ENCODE data around the gene GEMIN7. TPM values are rescaled to one million over a fixed set of nuclear protein-coding genes. Genes with fewer than 3 reads are reported as not detected.

The GEMIN7 gene
- total and polyA plus RNA-seq, 2 of the 13 experiments (the other 11 are each of a cell fraction or from before 2014, with no cell fraction given) = 24.1 to 30.6 TPM

DNA sequence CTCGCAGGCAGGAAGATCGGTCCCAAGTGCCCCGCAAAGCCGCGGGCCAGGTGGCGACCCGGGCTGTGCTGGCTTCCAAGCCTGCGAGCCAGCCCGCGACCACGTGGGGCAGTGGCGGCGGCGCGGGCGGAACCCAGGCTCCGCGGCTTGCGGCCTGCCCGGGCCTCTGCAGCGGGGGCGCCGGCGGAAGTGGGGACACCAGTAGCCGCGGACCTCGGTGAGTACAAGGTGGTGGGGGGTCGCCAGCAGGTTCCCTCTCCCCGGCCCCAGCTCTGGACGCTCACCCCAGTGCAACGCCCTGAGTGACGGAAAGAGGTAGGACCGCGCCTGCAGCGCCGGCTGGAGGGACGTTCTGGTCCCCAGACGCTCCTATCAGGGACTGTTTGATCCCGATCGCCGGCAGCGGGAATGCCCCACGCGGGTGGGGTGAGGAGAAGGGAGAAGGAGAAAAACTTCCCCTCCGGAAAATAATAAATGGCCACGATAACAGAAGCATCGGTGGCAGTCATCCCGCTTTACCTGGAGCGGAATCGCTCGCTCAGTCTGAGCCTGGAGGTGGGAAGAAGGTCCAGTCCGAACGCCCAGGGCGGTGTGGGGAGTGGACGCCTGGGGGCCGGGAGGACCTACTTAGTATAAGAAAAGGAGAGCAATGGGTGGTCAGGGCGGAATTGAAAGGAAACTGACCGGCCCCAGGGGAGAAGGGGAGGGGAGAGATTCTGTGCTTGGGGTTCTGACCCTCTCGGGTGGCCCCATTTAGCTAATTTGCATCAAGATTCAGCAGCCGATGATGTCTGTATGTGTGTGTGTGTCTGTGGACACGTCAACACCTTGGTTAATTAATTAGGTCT is at the start of gene GEMIN7 (continued):
- TF ChIP-seq, protein P1, sequence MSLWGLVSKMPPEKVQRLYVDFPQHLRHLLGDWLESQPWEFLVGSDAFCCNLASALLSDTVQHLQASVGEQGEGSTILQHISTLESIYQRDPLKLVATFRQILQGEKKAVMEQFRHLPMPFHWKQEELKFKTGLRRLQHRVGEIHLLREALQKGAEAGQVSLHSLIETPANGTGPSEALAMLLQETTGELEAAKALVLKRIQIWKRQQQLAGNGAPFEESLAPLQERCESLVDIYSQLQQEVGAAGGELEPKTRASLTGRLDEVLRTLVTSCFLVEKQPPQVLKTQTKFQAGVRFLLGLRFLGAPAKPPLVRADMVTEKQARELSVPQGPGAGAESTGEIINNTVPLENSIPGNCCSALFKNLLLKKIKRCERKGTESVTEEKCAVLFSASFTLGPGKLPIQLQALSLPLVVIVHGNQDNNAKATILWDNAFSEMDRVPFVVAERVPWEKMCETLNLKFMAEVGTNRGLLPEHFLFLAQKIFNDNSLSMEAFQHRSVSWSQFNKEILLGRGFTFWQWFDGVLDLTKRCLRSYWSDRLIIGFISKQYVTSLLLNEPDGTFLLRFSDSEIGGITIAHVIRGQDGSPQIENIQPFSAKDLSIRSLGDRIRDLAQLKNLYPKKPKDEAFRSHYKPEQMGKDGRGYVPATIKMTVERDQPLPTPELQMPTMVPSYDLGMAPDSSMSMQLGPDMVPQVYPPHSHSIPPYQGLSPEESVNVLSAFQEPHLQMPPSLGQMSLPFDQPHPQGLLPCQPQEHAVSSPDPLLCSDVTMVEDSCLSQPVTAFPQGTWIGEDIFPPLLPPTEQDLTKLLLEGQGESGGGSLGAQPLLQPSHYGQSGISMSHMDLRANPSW (CRISPR knock-in tag; IDR thresholded peaks at IDR 0.05; ENCODE audit: borderline replicate concordance) = no peak; the same call in 1 of the 2 replicates
- TF ChIP-seq SMYD3 (CRISPR knock-in tag; IDR thresholded peaks at IDR 0.05) (peak; percentile 76; the same call in 1 of the 2 replicates), ZNF253 (CRISPR knock-in tag; IDR thresholded peaks at IDR 0.05; ENCODE audit: borderline replicate concordance) (peak; percentile 82; the same call in 1 of the 2 replicates), RAD51 (IDR thresholded peaks at IDR 0.05; ENCODE audit: borderline replicate concordance) (no peak), SALL1 (CRISPR knock-in tag; IDR thresholded peaks at IDR 0.05) (peak; percentile 87), ZBTB7B (CRISPR knock-in tag; IDR thresholded peaks at IDR 0.05) (peak; percentile 81), SMAD9 (CRISPR knock-in tag; IDR thresholded peaks at IDR 0.05) (no peak), ZNF557 (CRISPR knock-in tag; IDR thresholded peaks at IDR 0.05) (peak; percentile 76; the same call in 1 of the 2 replicates), FOXJ3 (CRISPR knock-in tag; IDR thresholded peaks at IDR 0.05; ENCODE audit: borderline replicate concordance) (peak; percentile 54; the same call in 1 of the 2 replicates), CREM (IDR thresholded peaks at IDR 0.05) (no peak), CREM (CRISPR knock-in tag; IDR thresholded peaks at IDR 0.05) (no peak)
- TF ChIP-seq, protein P2, sequence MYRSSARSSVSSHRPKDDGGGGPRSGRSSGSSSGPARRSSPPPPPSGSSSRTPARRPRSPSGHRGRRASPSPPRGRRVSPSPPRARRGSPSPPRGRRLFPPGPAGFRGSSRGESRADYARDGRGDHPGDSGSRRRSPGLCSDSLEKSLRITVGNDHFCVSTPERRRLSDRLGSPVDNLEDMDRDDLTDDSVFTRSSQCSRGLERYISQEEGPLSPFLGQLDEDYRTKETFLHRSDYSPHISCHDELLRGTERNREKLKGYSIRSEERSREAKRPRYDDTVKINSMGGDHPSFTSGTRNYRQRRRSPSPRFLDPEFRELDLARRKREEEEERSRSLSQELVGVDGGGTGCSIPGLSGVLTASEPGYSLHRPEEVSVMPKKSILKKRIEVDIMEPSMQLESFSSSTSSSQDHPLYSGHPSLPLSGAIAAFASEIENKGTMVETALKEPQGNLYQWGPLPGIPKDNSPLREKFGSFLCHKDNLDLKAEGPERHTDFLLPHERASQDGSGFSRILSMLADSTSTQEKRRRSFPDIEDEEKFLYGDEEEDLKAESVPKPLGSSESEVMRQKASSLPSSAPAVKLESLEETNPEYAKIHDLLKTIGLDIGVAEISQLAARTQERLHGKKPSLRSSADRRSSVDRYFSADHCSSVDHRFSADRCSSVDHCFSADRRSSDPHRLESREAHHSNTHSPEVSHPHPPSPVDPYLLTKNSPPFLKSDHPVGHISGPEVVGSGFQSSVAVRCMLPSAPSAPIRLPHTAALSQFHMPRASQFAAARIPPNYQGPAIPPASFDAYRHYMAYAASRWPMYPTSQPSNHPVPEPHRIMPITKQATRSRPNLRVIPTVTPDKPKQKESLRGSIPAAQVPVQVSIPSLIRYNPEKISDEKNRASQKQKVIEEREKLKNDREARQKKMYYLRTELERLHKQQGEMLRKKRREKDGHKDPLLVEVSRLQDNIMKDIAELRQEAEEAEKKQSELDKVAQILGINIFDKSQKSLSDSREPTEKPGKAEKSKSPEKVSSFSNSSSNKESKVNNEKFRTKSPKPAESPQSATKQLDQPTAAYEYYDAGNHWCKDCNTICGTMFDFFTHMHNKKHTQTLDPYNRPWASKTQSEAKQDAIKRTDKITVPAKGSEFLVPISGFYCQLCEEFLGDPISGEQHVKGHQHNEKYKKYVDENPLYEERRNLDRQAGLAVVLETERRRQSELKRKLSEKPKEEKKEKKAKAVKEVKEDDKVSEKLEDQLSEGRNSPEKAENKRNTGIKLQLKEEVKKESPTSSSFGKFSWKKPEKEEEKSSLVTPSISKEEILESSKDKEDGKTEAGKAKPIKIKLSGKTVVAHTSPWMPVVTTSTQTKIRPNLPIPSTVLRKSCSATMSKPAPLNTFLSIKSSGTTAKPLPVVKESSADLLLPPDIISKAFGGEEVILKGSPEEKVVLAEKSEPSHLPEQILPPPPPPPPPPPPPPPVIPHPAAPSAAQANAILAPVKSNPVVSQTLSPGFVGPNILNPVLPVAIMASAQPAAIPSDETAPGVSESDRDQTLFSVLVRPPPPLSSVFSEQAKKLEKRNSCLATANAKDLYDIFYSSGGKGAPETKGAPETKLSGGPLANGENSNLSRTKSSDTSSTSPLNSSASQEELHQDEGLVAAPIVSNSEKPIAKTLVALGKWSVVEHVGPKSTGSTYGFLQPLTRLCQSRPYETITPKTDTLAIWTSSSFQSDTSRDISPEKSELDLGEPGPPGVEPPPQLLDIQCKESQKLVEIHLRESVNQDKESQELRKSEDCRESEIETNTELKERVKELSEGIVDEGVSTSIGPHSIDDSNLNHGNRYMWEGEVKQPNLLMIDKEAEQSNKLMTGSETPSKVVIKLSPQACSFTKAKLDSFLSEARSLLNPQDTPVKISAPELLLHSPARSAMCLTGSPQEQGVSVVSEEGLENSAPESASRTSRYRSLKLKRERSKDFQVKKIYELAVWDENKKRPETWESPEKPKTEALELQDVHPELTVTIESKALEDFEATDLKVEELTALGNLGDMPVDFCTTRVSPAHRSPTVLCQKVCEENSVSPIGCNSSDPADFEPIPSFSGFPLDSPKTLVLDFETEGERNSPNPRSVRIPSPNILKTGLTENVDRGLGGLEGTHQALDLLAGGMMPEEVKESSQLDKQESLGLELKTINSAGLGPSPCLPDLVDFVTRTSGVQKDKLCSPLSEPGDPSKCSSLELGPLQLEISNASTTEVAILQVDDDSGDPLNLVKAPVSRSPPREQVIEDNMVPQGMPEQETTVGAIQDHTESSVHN (CRISPR knock-in tag; IDR thresholded peaks at IDR 0.05) = no peak
- TF ChIP-seq, protein P3, sequence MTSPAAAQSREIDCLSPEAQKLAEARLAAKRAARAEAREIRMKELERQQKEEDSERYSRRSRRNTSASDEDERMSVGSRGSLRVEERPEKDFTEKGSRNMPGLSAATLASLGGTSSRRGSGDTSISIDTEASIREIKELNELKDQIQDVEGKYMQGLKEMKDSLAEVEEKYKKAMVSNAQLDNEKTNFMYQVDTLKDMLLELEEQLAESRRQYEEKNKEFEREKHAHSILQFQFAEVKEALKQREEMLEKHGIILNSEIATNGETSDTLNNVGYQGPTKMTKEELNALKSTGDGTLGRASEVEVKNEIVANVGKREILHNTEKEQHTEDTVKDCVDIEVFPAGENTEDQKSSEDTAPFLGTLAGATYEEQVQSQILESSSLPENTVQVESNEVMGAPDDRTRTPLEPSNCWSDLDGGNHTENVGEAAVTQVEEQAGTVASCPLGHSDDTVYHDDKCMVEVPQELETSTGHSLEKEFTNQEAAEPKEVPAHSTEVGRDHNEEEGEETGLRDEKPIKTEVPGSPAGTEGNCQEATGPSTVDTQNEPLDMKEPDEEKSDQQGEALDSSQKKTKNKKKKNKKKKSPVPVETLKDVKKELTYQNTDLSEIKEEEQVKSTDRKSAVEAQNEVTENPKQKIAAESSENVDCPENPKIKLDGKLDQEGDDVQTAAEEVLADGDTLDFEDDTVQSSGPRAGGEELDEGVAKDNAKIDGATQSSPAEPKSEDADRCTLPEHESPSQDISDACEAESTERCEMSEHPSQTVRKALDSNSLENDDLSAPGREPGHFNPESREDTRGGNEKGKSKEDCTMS (CRISPR knock-in tag; conservative IDR thresholded peaks at IDR 0.05) = no peak
- TF ChIP-seq, protein P4, sequence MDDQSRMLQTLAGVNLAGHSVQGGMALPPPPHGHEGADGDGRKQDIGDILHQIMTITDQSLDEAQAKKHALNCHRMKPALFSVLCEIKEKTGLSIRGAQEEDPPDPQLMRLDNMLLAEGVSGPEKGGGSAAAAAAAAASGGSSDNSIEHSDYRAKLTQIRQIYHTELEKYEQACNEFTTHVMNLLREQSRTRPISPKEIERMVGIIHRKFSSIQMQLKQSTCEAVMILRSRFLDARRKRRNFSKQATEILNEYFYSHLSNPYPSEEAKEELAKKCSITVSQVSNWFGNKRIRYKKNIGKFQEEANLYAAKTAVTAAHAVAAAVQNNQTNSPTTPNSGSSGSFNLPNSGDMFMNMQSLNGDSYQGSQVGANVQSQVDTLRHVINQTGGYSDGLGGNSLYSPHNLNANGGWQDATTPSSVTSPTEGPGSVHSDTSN (CRISPR knock-in tag; IDR thresholded peaks at IDR 0.05; ENCODE audit: borderline replicate concordance) = 0 out of 2 replicates have a peak, but pooled peaks have one; percentile 31
